ENCODE results near the gene CCDC3.
"Not testable (repeated sequence)": the region's sequence is repeated elsewhere in the genome, so short reads cannot be mapped to it uniquely, and the experiment has no call there.

Gene CCDC3

DNA sequence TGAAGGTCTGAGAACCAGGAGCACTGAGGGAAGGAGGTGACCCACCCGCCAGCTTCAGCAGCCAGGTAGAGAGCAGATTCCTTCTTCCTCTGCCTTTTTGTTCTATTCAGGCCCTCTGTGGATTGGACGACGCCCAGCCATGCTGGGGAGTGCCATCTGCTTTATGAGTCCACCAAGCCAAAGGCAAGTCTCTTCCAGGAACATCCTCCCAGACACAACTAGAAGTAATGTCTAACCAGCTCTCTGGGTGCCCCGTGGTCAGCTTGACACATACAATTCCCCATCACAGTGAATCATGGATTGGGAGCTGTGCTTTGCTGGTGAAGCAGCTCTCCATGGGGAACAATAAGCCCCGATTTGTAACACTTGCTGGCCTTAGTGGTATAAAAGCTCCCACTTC lies 125.2 kb downstream of the CCDC3 start:
- no peak for DNase-seq

GRCh38 chr10:12875100-12875499 lies 126.4 kb downstream of the CCDC3 start:
- no peak for DNase-seq

DNA sequence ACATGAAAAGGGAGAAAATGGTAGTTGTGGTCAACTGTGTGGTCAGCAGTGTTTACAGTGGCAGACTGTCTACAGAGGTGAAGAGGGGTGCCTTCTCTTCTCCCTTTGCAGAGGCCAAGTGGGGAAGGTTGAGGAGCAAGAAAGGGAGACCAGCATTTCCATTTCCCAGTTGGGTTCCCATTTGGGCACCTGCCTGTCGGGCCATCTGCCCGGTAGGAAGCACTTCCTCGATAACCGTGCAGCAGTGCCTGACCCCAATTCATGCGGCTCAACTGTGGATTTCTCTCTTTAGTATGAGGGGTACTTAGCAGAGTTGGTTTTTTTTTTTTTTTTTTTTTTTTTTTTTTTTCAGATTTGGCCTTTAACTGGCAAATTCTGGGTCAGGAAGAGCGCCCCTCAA lies 127.0 kb downstream of the CCDC3 start:
- no peak for DNase-seq

GRCh38 chr10:12873172-12873571 lies 128.3 kb downstream of the CCDC3 start:
- no peak for DNase-seq

DNA sequence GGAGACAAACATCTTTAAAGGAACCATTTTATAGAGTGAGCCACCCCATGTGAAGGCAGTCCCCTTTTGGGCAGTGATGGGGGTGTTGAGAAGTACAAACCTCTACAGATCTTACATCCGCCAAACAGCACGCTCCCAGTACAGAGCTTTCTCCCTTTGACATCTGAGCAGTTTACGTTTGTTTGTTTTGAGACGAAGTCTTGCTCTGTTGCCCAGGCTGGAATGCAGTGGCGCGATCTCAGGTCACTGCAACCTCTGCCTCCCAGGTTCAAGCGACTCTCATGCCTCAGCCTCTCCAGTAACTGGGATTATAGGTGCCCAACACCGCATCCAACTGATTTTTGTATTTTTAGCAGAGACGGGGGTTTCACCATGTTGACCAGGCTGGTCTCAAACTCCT lies 128.9 kb downstream of the CCDC3 start:
- no peak for DNase-seq

- DNase-seq: no peak
These were observed 132.1 kb downstream of the CCDC3 start for GRCh38 chr10:12869427-12869826.

GRCh38 chr10:12868229-12868628 lies 133.3 kb downstream of the CCDC3 start:
- DNase-seq: no peak

GRCh38 chr10:12865515-12865914 lies 136.0 kb downstream of the CCDC3 start:
- DNase-seq: not testable (repeated sequence)

DNA sequence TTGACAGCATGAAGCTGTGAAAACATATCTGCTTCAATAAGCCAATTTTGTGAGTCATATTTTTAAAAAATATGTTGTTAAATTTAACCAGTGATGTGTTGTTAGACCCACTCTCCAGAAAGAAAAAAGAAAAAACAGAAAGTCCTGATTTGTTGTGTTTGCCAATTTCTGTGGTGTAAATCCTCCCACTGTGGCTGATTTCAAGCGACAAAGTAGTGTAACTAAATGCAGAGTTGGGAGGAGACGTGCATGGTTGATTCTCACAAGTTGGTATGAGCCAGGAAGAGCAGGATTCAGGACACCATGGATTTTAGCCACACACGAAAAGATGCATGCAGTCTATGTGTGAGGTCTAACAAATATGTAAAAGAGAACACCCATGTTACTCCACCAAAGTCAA lies 139.1 kb downstream of the CCDC3 start:
- DNase-seq: no peak

DNA sequence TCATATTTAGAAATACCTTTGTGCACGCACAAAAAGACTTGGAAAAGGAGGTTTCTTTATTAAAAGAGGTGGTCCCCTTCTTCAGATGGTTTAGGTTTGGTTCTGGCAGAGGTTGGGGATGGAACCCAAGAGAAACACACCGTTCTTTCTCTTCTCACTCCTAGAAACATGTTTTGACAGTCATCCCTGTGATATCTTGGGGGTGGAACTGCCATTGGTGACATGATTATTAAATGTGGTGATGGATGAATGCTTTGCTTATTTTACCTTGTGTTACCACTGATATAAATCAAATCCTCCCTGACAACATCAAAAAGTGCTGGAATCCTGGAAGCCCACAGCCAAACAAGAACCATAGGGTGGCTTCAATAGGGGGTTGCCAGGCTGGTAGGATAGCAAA lies 146.5 kb downstream of the CCDC3 start:
- DNase-seq: no peak

DNA sequence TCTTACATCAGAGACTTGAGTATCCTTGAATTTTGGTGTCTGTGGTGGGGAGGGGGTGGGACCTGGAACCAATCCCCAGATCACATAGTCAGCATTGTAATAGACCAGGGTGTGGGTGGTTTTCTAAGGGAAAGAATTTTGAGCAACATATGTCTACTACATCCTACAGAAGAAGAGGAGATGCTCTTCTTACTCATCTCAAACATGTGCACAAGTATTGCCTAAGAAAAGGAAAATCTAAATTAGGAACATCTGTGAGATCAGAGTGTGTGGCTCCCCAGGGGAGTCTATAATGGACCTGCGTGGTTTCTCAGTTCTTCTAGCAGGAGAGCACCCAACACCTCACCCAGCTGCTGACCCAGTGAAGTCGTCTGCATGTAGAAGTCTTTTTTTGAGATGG lies 148.8 kb downstream of the CCDC3 start:
- DNase-seq: peak; percentile 80

- DNase-seq: no peak
These were observed 152.0 kb downstream of the CCDC3 start for GRCh38 chr10:12849319-12850181.

DNA sequence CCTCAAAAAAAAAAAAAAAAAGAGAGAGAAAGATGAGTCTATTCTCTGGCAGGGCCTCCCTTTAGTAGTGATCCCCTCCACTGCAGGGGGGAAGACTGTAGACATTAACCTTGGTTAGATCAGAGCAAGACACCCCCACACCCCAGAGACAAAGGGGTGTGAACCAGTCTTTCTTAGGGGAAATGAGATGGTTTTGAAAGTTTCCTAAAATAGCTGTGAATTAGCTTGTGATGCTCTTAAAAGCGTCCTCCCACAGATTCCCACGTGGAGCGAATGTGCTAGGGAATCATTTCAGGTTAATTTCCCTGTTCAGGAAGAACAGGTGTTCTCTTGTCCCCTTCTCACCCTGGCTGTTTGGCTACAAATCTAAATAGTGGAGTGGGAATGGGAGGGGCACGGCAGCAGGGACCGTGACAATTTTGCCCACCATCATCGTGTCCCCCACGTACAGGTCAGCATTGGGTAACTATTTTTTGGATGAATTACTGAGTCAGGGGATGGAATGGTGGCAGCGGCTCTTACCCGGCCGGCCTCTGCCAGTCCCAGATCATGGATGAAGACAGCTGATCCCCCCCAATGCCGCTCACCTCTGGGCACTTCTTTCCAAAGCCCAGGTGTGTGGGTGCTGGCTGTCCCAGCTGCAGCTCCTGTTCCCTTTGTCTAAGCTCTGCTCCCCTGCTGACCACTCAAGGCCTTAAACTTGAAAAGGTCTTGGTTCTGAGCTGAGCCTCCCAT lies 152.9 kb downstream of the CCDC3 start:
- no peak for DNase-seq

- no peak for DNase-seq
These were observed 154.0 kb downstream of the CCDC3 start for GRCh38 chr10:12847361-12847975.

- peak; percentile 49 for DNase-seq
These were observed 154.8 kb downstream of the CCDC3 start for GRCh38 chr10:12846718-12847117.

All from fibroblast of skin of right quadriceps (primary cell).